Keratinocyte (primary cell): ENCODE measurements around the gene AVPR2. TPM values are rescaled to one million over a fixed set of nuclear protein-coding genes. Genes with fewer than 3 reads are reported as not detected.

Experiments used
- DNase-seq: peaks from one replicate; pipeline ENCODE4 v3.0.0-alpha.2; 2011; ENCODE audit warnings: low read depth, missing footprints, low spot score
- FAIRE-seq: peaks from 2 replicates; lab custom pipeline; 2011; peaks lifted over from hg19 to GRCh38; lab: Jason Lieb, UNC
- H2AFZ ChIP-seq: 2 replicates; pipeline ENCODE4 v1.6.0; 2012; ENCODE audit warnings: low read length, control low read depth, inconsistent platforms; ENCODE audit not compliant: control insufficient read depth
- H3K27ac ChIP-seq: 2 replicates; pipeline ENCODE4 v1.5.1; 2011; ENCODE audit warnings: low read length; ENCODE audit not compliant: control insufficient read depth, insufficient read depth
- H3K27me3 ChIP-seq: 3 replicates; pipeline ENCODE4 v1.6.0; 2011; ENCODE audit warnings: low read length; ENCODE audit not compliant: control insufficient read depth, insufficient read depth; ENCODE audit errors: extremely low read depth
- H3K36me3 ChIP-seq, 2 experiments: 2 replicates in 1 of 2; 3 replicates in 1 of 2; pipeline ENCODE4 v1.5.1; 2011; ENCODE audit warnings: low read length in 2 of 2, mild to moderate bottlenecking in 1 of 2; ENCODE audit not compliant: control insufficient read depth in 2 of 2, insufficient read depth in 2 of 2; ENCODE audit errors: extremely low read depth in 1 of 2
- H3K4me1 ChIP-seq: 3 replicates; pipeline ENCODE4 v1.5.1; 2011; ENCODE audit warnings: low read length; ENCODE audit not compliant: control insufficient read depth, insufficient read depth; ENCODE audit errors: extremely low read depth
- H3K4me2 ChIP-seq: 3 replicates; pipeline ENCODE4 v1.6.0; 2011; ENCODE audit warnings: low read depth, low read length; ENCODE audit not compliant: control insufficient read depth, insufficient read depth; ENCODE audit errors: extremely low read depth
- H3K4me3 ChIP-seq, 3 experiments: fragments of 200-600 bp in 1 of 3; sonication (generic) in 1 of 3; 2 replicates in 2 of 3; 3 replicates in 1 of 3; pipeline ENCODE4 v1.5.1; 2011 to 2016; ENCODE audit warnings: low read length in 3 of 3, mild to moderate bottlenecking in 3 of 3, control low read depth in 2 of 3, inconsistent platforms in 1 of 3, low read depth in 1 of 3, mixed read lengths in 1 of 3, mixed run types in 1 of 3, moderate library complexity in 1 of 3; ENCODE audit not compliant: control insufficient read depth in 2 of 3, insufficient read depth in 2 of 3; ENCODE audit errors: extremely low read depth in 1 of 3
- H3K79me2 ChIP-seq: 2 replicates; pipeline ENCODE4 v1.6.0; 2012; ENCODE audit warnings: low read length; ENCODE audit not compliant: control insufficient read depth, insufficient read depth
- H3K9ac ChIP-seq: 3 replicates; pipeline ENCODE4 v1.6.0; 2011; ENCODE audit warnings: low read length; ENCODE audit not compliant: control insufficient read depth, insufficient read depth; ENCODE audit errors: extremely low read depth
- H3K9me1 ChIP-seq: 3 replicates; pipeline ENCODE4 v1.6.0; 2011; ENCODE audit warnings: low read length; ENCODE audit not compliant: control insufficient read depth, insufficient read depth; ENCODE audit errors: extremely low read depth
- H3K9me3 ChIP-seq: 2 replicates; pipeline ENCODE4 v1.5.1; 2012; ENCODE audit warnings: low read depth, low read length; ENCODE audit not compliant: control insufficient read depth
- H4K20me1 ChIP-seq: 3 replicates; pipeline ENCODE4 v1.6.0; 2011; ENCODE audit warnings: low read length; ENCODE audit not compliant: control insufficient read depth, insufficient read depth; ENCODE audit errors: extremely low read depth
- CTCF ChIP-seq, 3 experiments: IDR thresholded peaks in 1 of 3; conservative IDR thresholded peaks in 1 of 3; optimal IDR thresholded peaks in 1 of 3; 2 replicates in 2 of 3; 3 replicates in 1 of 3; pipeline versions ENCODE3 to v1.5.1; 2011; ENCODE audit warnings: low read length in 3 of 3, mild to moderate bottlenecking in 3 of 3, moderate library complexity in 2 of 3, control low read depth in 1 of 3, inconsistent platforms in 1 of 3; ENCODE audit not compliant: insufficient read depth in 2 of 3; ENCODE audit errors: extremely low read depth in 1 of 3
- EZH2 ChIP-seq: IDR thresholded peaks from one replicate; pipeline ENCODE4 v1.6.1; 2012; ENCODE audit warnings: inconsistent platforms, mild to moderate bottlenecking, low read length, moderate library complexity
- dilution Hi-C: fragments of 300-500 bp; cut with MboI; formaldehyde crosslinking; loops from one replicate; pipeline ENCODE4 v1.7.0; 2020; ENCODE audit warnings: low sequenced_read_pairs; ENCODE audit not compliant: extremely low pct_ligation_motif_present
- polyA plus RNA-seq, 5 experiments: library from polyadenylated mRNA; depleted of rRNA in 3 of 5; stranded (reverse) in 3 of 5; stranded (forward) in 1 of 5; unstranded in 1 of 5; fragments of >200 nt; gene quantifications; 1 replicate in 1 of 5; 2 replicates in 3 of 5; 3 replicates in 1 of 5; pipeline versions ENCODE4 v1.2.1 to v1.2.3, GENCODE V29; 2011 to 2012; ENCODE audit warnings: missing spikeins in 2 of 5, low read depth in 1 of 5, low replicate concordance in 1 of 5

The AVPR2 gene
- polyA plus RNA-seq, 1 donor (not counting 4 experiments of a cell fraction or from before 2014, with no cell fraction given): not detected

- Histone ChIP-seq H3K4me2 (no peak overlapping the region), H3K79me2 (no peaks in the 10 kb centered on the region), H3K4me1 (no peaks in the 10 kb centered on the region), H2AFZ (no peak overlapping the region), H3K9me1 (no peaks in the 10 kb centered on the region), H3K27me3 (no peaks in the 10 kb centered on the region), H3K36me3 (peaks cover 0 to 8% of the 10 kb centered on the region in 2 experiments), H3K9me3 (no peaks in the 10 kb centered on the region), H4K20me1 (no peaks in the 10 kb centered on the region), H3K4me3 (no peak overlapping the region), H3K9ac (no peak overlapping the region), H3K27ac (no peak overlapping the region)
- dilution Hi-C loops: no loop called here
- TF ChIP-seq CTCF (optimal IDR thresholded peaks at IDR 0.05 in 1 of 3, IDR thresholded peaks at IDR 0.05 in 1 of 3, conservative IDR thresholded peaks at IDR 0.05 in 1 of 3; ENCODE audit: extremely low read depth in 1 of 3, insufficient read depth in 2 of 3, low read length in 3 of 3) (no peak), EZH2 (no peak)
- no peak for DNase-seq
- no peak for FAIRE-seq
Measured at GRCh38 chrX:153868576-153869472, 35.6 kb upstream of the AVPR2 start.

- no peak overlapping the region for H3K27ac ChIP-seq
- H3K9me1 ChIP-seq: no peaks in the 10 kb centered on the region
- TF ChIP-seq CTCF (optimal IDR thresholded peaks at IDR 0.05 in 1 of 3, IDR thresholded peaks at IDR 0.05 in 1 of 3, conservative IDR thresholded peaks at IDR 0.05 in 1 of 3; ENCODE audit: extremely low read depth in 1 of 3, insufficient read depth in 2 of 3, low read length in 3 of 3) (no peak), EZH2 (no peak)
- H2AFZ ChIP-seq: no peak overlapping the region
- H3K4me3 ChIP-seq: no peak overlapping the region
- no peak for DNase-seq
- H3K27me3 ChIP-seq: no peaks in the 10 kb centered on the region
- H3K36me3 ChIP-seq: peaks cover 0 to 9% of the 10 kb centered on the region in 2 experiments
- no peaks in the 10 kb centered on the region for H3K4me1 ChIP-seq
- no peak overlapping the region for H3K4me2 ChIP-seq
- H3K79me2 ChIP-seq: no peaks in the 10 kb centered on the region
- H4K20me1 ChIP-seq: no peaks in the 10 kb centered on the region
- H3K9ac ChIP-seq: no peak overlapping the region
- no peaks in the 10 kb centered on the region for H3K9me3 ChIP-seq
- no peak for FAIRE-seq
- dilution Hi-C loops: no loop called here
Measured at GRCh38 chrX:153869473-153870287, 34.8 kb upstream of the AVPR2 start.
